HepG2 (cell line): Measurements from ENCODE around the gene GAL3ST3. TPM values are rescaled to one million over a fixed set of nuclear protein-coding genes. Genes with fewer than 3 reads are reported as not detected.

Source experiments
- ATAC-seq: fragments of 200-7000 bp; cut with Tn5 transposase; 3 replicates; pipeline ENCODE4 v1.9.1; 2020; ENCODE audit warnings: mild to moderate bottlenecking, moderate library complexity
- BruUV-seq: library from RNA; stranded (reverse); fragments of 400-500 nt; replicated peaks from 2 replicates; lab custom pipeline; 2021; lab: Mats Ljungman, UMichigan
- CTCF ChIA-PET: fragments of 300-600 bp; formaldehyde crosslinking; extraction: SDS; loops from one replicate; lab custom pipeline; 2021; ENCODE audit warnings: low total read pairs, inconsistent platforms, low intra/inter-chr PET ratio; lab: Yijun Ruan, JAX
- POLR2A ChIA-PET: fragments of 350-600 bp; sonication (Branson Sonifier 250); formaldehyde crosslinking; loops from one replicate; lab custom pipeline; 2020; ENCODE audit warnings: antibody characterized with exemption, inconsistent platforms; lab: Yijun Ruan, JAX
- DNase-seq: peaks from one replicate; pipeline ENCODE4 v3.0.0-alpha.2; 2015; ENCODE audit warnings: low spot score
- FAIRE-seq: peaks from 3 replicates; lab custom pipeline; 2011; peaks lifted over from hg19 to GRCh38; lab: Jason Lieb, UNC
- H2AFZ ChIP-seq: one replicate; pipeline ENCODE4 v1.6.1; 2011; ENCODE audit warnings: low read length, inconsistent platforms
- H3K27ac ChIP-seq: fragments of 300-600 bp; 3 replicates; pipeline ENCODE4 v1.8.0; 2011; ENCODE audit warnings: mixed run types, mild to moderate bottlenecking, mixed read lengths, low read length, inconsistent platforms; ENCODE audit not compliant: insufficient read depth; ENCODE audit errors: extremely low read length
- H3K27me3 ChIP-seq, 2 experiments: fragments of 200-600 bp in 1 of 2; 2 replicates in 1 of 2; 3 replicates in 1 of 2; pipeline versions ENCODE4 v1.6.0 to v1.8.0; 2011; ENCODE audit warnings: low read length in 2 of 2, mild to moderate bottlenecking in 2 of 2, moderate library complexity in 2 of 2, inconsistent platforms in 1 of 2; ENCODE audit not compliant: insufficient read depth in 2 of 2, control insufficient read depth in 1 of 2
- H3K36me3 ChIP-seq, 2 experiments: fragments of 200-600 bp in 1 of 2; replicated peaks in 1 of 2; 2 replicates in 1 of 2; 3 replicates in 1 of 2; pipeline versions ENCODE4 v1.5.1 to v1.8.0; 2011; ENCODE audit warnings: low read length in 2 of 2, inconsistent platforms in 1 of 2; ENCODE audit not compliant: insufficient read depth in 2 of 2, control insufficient read depth in 1 of 2
- H3K4me1 ChIP-seq: 2 replicates; pipeline ENCODE4 v1.5.1; 2012; ENCODE audit warnings: low read length, inconsistent platforms; ENCODE audit not compliant: insufficient read depth
- H3K4me2 ChIP-seq: 2 replicates; pipeline ENCODE4 v1.6.0; 2011; ENCODE audit warnings: low read depth, low read length, inconsistent platforms
- H3K4me3 ChIP-seq, 3 experiments: fragments of 200-600 bp in 1 of 3; sonication (generic), shearing (Covaris generic) in 1 of 3; replicated peaks in 1 of 3; 2 replicates each; pipeline ENCODE4 v1.5.1; 2011 to 2016; ENCODE audit warnings: low read length in 3 of 3, inconsistent platforms in 2 of 3, low read depth in 2 of 3, mild to moderate bottlenecking in 2 of 3, control low read depth in 1 of 3, mixed read lengths in 1 of 3; ENCODE audit not compliant: insufficient read depth in 1 of 3
- H3K79me2 ChIP-seq: one replicate; pipeline ENCODE4 v1.6.1; 2011; ENCODE audit warnings: low read length, inconsistent platforms; ENCODE audit not compliant: insufficient read depth
- H3K9ac ChIP-seq: 2 replicates; pipeline ENCODE4 v1.6.0; 2011; ENCODE audit warnings: mild to moderate bottlenecking, low read depth, low read length, inconsistent platforms; ENCODE audit not compliant: insufficient read depth
- H3K9me3 ChIP-seq: 2 replicates; pipeline ENCODE4 v1.5.1; 2012; ENCODE audit warnings: mild to moderate bottlenecking, low read length
- H4K20me1 ChIP-seq: 2 replicates; pipeline ENCODE4 v1.6.0; 2011; ENCODE audit warnings: inconsistent platforms, mild to moderate bottlenecking, low read length, moderate library complexity; ENCODE audit not compliant: insufficient read depth
- CCAR2 ChIP-seq: fragments of 200-400 bp; formaldehyde crosslinking; optimal IDR thresholded peaks from 2 replicates; pipeline ENCODE3; 2018; ENCODE audit warnings: low read depth, mild to moderate bottlenecking, low read length, moderate library complexity
- FOXO4 ChIP-seq: sonication (generic); formaldehyde crosslinking; conservative IDR thresholded peaks from 2 replicates; pipeline ENCODE4 v1.8.1; 2023; ENCODE audit warnings: missing genetic modification reagents
- KMT2A ChIP-seq: sonication (generic); formaldehyde crosslinking; IDR thresholded peaks from 2 replicates; pipeline ENCODE4 v1.4.0; 2020; ENCODE audit warnings: missing genetic modification reagents
- MAFF ChIP-seq: IDR thresholded peaks from 2 replicates; pipeline ENCODE4 v1.6.1; 2011; ENCODE audit warnings: low read depth, low read length, improper control_type of control experiment
- MAFK ChIP-seq, 2 experiments: IDR thresholded peaks in 1 of 2; conservative IDR thresholded peaks in 1 of 2; 2 replicates each; pipeline ENCODE4 v1.6.1; 2011; ENCODE audit warnings: improper control_type of control experiment in 2 of 2, low read length in 2 of 2
- MAZ ChIP-seq, 2 experiments: sonication (generic) in 1 of 2; formaldehyde crosslinking in 1 of 2; IDR thresholded peaks; 2 replicates each; pipeline versions ENCODE4 v1.5.0 to v1.6.1; 2012 to 2020; ENCODE audit warnings: low read depth in 2 of 2, mild to moderate bottlenecking in 2 of 2, borderline replicate concordance in 1 of 2, improper control_type of control experiment in 1 of 2, low read length in 1 of 2, missing genetic modification reagents in 1 of 2, moderate library complexity in 1 of 2
- MED8 ChIP-seq: sonication (generic); formaldehyde crosslinking; IDR thresholded peaks from 2 replicates; pipeline ENCODE4 v1.8.1; 2023; ENCODE audit warnings: mild to moderate bottlenecking, missing genetic modification reagents; ENCODE audit not compliant: insufficient replicate concordance
- NCOA1 ChIP-seq: sonication (generic); formaldehyde crosslinking; IDR thresholded peaks from 2 replicates; pipeline ENCODE4 v1.9.0; 2021; ENCODE audit warnings: missing genetic modification reagents
- NFE2L2 ChIP-seq: fragments of 150-350 bp; IDR thresholded peaks from 2 replicates; pipeline ENCODE4 v1.6.1; 2014; ENCODE audit warnings: low read length
- NFIB ChIP-seq: sonication (generic); formaldehyde crosslinking; IDR thresholded peaks from 2 replicates; pipeline ENCODE4 v1.9.0; 2021; ENCODE audit warnings: missing genetic modification reagents, mild to moderate bottlenecking, borderline replicate concordance
- NFIC ChIP-seq: IDR thresholded peaks from 2 replicates; pipeline ENCODE4 v1.6.1; 2012; ENCODE audit warnings: mild to moderate bottlenecking, low read length, inconsistent platforms
- SMC3 ChIP-seq: IDR thresholded peaks from 2 replicates; pipeline ENCODE4 v1.6.1; 2011; ENCODE audit warnings: low read length, improper control_type of control experiment
- TAF15 ChIP-seq: fragments of 200-400 bp; formaldehyde crosslinking; IDR thresholded peaks from one replicate; pipeline ENCODE4 v1.6.1; 2018; ENCODE audit warnings: mild to moderate bottlenecking, low read depth, low read length; ENCODE audit not compliant: poor library complexity, severe bottlenecking
- YEATS2 ChIP-seq: sonication (generic); formaldehyde crosslinking; IDR thresholded peaks from 2 replicates; pipeline ENCODE4 v1.4.0; 2020; ENCODE audit warnings: missing genetic modification reagents, borderline replicate concordance
- ZKSCAN5 ChIP-seq: sonication (generic); formaldehyde crosslinking; IDR thresholded peaks from 2 replicates; pipeline ENCODE4 v1.5.1; 2020; ENCODE audit warnings: mild to moderate bottlenecking, missing genetic modification reagents
- ZNF263 ChIP-seq: sonication (generic); formaldehyde crosslinking; IDR thresholded peaks from 2 replicates; pipeline ENCODE4 v1.4.0; 2020; ENCODE audit warnings: missing genetic modification reagents
- ZNF350 ChIP-seq: sonication (generic); formaldehyde crosslinking; IDR thresholded peaks from 2 replicates; pipeline ENCODE4 v1.4.0; 2020; ENCODE audit warnings: mild to moderate bottlenecking, low read depth, missing genetic modification reagents, borderline replicate concordance
- ZNF451 ChIP-seq: sonication (generic); formaldehyde crosslinking; IDR thresholded peaks from 2 replicates; pipeline ENCODE4 v1.5.0; 2020; ENCODE audit warnings: mild to moderate bottlenecking, missing genetic modification reagents
- ZNF615 ChIP-seq: sonication (generic); formaldehyde crosslinking; IDR thresholded peaks from 2 replicates; pipeline ENCODE4 v1.5.0; 2020; ENCODE audit warnings: mild to moderate bottlenecking, missing genetic modification reagents, borderline replicate concordance
- ZNF878 ChIP-seq: sonication (generic); formaldehyde crosslinking; IDR thresholded peaks from 2 replicates; pipeline ENCODE4 v1.8.1; 2023; ENCODE audit warnings: mild to moderate bottlenecking, missing genetic modification reagents, moderate library complexity
- WGBS: methylation state at CpG from one replicate; pipeline ENCODE4 v1.1.6; 2017; ENCODE audit warnings: low lambda C conversion rate; 5-methylcytosine and 5-hydroxymethylcytosine counted together
- in situ Hi-C: cut with HindIII; loops from 2 replicates; pipeline ENCODE4 v1.10.0; 2017; ENCODE audit warnings: low pct_unique_long_range_greater_than_20kb; ENCODE audit not compliant: extremely low pct_ligation_motif_present
- intact Hi-C: fragments of 100-400 bp; cut with micrococcal nuclease; formaldehyde crosslinking; loops from one replicate; pipeline ENCODE4 v1.10.0; 2022; ENCODE audit not compliant: unreplicated experiment
- polyA plus RNA-seq, 8 experiments: library from polyadenylated mRNA; depleted of rRNA in 3 of 8; stranded (reverse) in 7 of 8; unstranded in 1 of 8; fragments of >200 nt; fragmentation: Illumina TruSeq in 4 of 8; extraction: Trizol in 4 of 8; gene quantifications; 2 replicates each; pipeline versions ENCODE4 v1.2.1 to v1.2.3, GENCODE V29; 2011 to 2016; ENCODE audit warnings: low read depth in 4 of 8, missing spikeins in 1 of 8, mixed read lengths in 1 of 8; ENCODE audit not compliant: insufficient read depth in 1 of 8
- total RNA-seq, 5 experiments: library from RNA; depleted of rRNA; stranded (reverse); fragments of >200 nt; fragmentation: Illumina TruSeq; extraction: Trizol; gene quantifications; 2 replicates each; pipeline ENCODE4 v1.2.3, GENCODE V29; 2016; ENCODE audit warnings: low read depth in 1 of 5

Gene GAL3ST3
- total and polyA plus RNA-seq, 2 of the 13 experiments (the other 11 are each of a cell fraction or from before 2014, with no cell fraction given) = not detected

- TF ChIP-seq TAF15 (no peak), MED8 (CRISPR knock-in tag) (no peak), NFIB (CRISPR knock-in tag) (no peak), ZNF350 (CRISPR knock-in tag) (no peak), ZNF451 (CRISPR knock-in tag) (no peak), MAZ (IDR thresholded peaks at IDR 0.05; ENCODE audit: borderline replicate concordance, low read depth, low read length) (no peak), MAZ (CRISPR knock-in tag; IDR thresholded peaks at IDR 0.05; ENCODE audit: low read depth) (no peak)
These were observed 14.9 kb upstream of the GAL3ST3 start (continued) for GRCh38 chr11:66063900-66064299.

GRCh38 chr11:66062408-66062807 is 13.4 kb upstream of the GAL3ST3 start:
- TF ChIP-seq KMT2A = no peak
- peak in 1 of 2 experiments; percentile 52; a peak in 2 of 4 replicates for TF ChIP-seq MAFK (conservative IDR thresholded peaks at IDR 0.05 in 1 of 2, IDR thresholded peaks at IDR 0.05 in 1 of 2; ENCODE audit: low read length in 2 of 2)
- TF ChIP-seq YEATS2 (CRISPR knock-in tag) = no peak
- TF ChIP-seq ZNF615 (CRISPR knock-in tag) = no peak
- TF ChIP-seq NFE2L2 = 0 out of 2 replicates have a peak, but pooled peaks have one; percentile 9
- no peak for TF ChIP-seq MED8 (CRISPR knock-in tag)
- no peak for TF ChIP-seq FOXO4 (CRISPR knock-in tag)
- TF ChIP-seq ZNF878 (CRISPR knock-in tag) = no peak
- TF ChIP-seq NFIC = no peak
- peak; percentile 18; the same call in 1 of the 2 replicates for TF ChIP-seq MAFF
- TF ChIP-seq CCAR2 = no peak
- no peak for TF ChIP-seq ZKSCAN5 (CRISPR knock-in tag)
- TF ChIP-seq NCOA1 = no peak
- TF ChIP-seq SMC3 = no peak
- no peak for TF ChIP-seq ZNF263 (CRISPR knock-in tag)
- Histone ChIP-seq H3K4me2 (no peak overlapping the region), H4K20me1 (no peaks in the 10 kb centered on the region), H3K36me3 (peaks cover 36 to 89% of the 10 kb centered on the region in 2 experiments), H3K79me2 (peaks cover 2% of the 10 kb centered on the region), H3K4me3 (no peak overlapping the region), H3K4me1 (peaks cover 14% of the 10 kb centered on the region; the same call in 1 of the 2 replicates), H3K27me3 (no peaks in the 10 kb centered on the region), H3K27ac (no peak overlapping the region), H2AFZ (no peak overlapping the region), H3K9ac (no peak overlapping the region), H3K9me3 (no peaks in the 10 kb centered on the region)
- CTCF ChIA-PET = no interaction called here
- in situ Hi-C loops (no loop called here), intact Hi-C loops (no loop called here)
- POLR2A ChIA-PET = interaction anchor here (1.8 kb wide), 1 partner anchor 10 kb away, joined by 8 read pairs; the partner anchor contains the start of gene SF3B2
- no peak for DNase-seq
- WGBS = 99% methylated on average over 2 of the region's 2 CpGs
- BruUV-seq = no TSS peak
- ATAC-seq = no peak
- FAIRE-seq = no peak
